ENCODE results near the gene FBXL7.

FBXL7 gene

DNA sequence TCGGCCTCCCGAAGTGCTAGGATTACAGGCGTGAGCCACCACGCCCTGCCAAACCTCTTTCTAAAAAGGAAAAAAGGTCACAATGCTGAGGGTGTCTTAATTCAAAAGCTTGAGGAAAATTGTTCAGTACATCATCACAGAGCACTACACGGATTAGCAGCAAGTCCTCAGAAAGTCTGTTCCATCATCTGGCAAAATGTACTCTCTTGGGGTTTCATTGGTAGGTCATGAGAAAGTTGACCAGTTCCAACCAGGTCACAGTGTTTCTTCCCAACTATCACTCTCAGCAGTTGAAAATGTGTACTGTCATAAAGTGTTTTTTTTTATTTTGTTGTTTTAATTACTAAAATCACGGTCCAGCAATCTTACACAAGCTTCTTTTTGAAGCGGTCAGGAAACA is 299.6 kb downstream of the FBXL7 start:
- Histone ChIP-seq H3K9me3 (ENCODE audit: insufficient read depth, low read depth, low read length) (no peaks in the 10 kb centered on the region; the same call in 1 of the 2 replicates), H3K27me3 (ENCODE audit: insufficient read depth, low read length, poor library complexity, severe bottlenecking) (no peaks in the 10 kb centered on the region), H3K4me1 (ENCODE audit: insufficient read depth, low read length, poor library complexity, severe bottlenecking) (no peaks in the 10 kb centered on the region), H3K9ac (ENCODE audit: low read depth, low read length, poor library complexity, severe bottlenecking) (no peak overlapping the region), H3F3A (ENCODE audit: low read depth) (no peaks in the 10 kb centered on the region), H2AFZ (ENCODE audit: low read length) (no peak overlapping the region), H3K9me2 (replicated peaks; ENCODE audit: low read depth, low read length) (no peaks in the 10 kb centered on the region), H3K36me3 (ENCODE audit: insufficient read depth, low read length) (no peaks in the 10 kb centered on the region), H3K79me2 (ENCODE audit: insufficient read depth, low read length) (no peaks in the 10 kb centered on the region), H4K20me1 (ENCODE audit: insufficient read depth, low read length, poor library complexity, severe bottlenecking) (no peaks in the 10 kb centered on the region), H3K4me2 (ENCODE audit: low read depth, low read length, poor library complexity, severe bottlenecking) (no peak overlapping the region), H3K4me3 (ENCODE audit: low read length, poor library complexity, severe bottlenecking) (no peak overlapping the region)
- TF ChIP-seq EZH2phosphoT487 (IDR thresholded peaks at IDR 0.05; ENCODE audit: borderline replicate concordance) = no peak

DNA sequence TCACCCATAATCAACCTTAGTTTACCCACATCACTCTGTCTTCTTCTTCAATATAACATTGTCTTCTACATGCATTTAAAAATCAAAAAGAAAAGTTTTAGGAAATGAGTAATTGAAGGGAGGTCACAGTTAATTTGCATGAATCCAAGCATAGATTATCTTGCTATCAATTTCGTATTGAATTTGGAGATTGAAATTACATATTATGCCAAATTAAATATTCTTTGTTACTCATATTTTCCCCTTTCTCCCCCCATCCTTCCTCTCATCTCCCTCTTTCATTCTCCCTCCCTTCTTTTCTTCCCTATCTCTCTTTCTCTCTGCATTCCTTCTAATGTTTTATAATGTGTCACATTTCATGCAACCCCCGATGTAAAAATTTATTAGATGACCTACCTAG is 303.3 kb downstream of the FBXL7 start:
- Histone ChIP-seq H2AFZ (ENCODE audit: low read length) (no peak overlapping the region), H3K4me1 (ENCODE audit: insufficient read depth, low read length, poor library complexity, severe bottlenecking) (no peaks in the 10 kb centered on the region), H3K9me2 (replicated peaks; ENCODE audit: low read depth, low read length) (no peaks in the 10 kb centered on the region), H3K79me2 (ENCODE audit: insufficient read depth, low read length) (no peaks in the 10 kb centered on the region), H4K20me1 (ENCODE audit: insufficient read depth, low read length, poor library complexity, severe bottlenecking) (no peaks in the 10 kb centered on the region), H3K9me3 (ENCODE audit: insufficient read depth, low read depth, low read length) (no peaks in the 10 kb centered on the region; the same call in 1 of the 2 replicates), H3K4me2 (ENCODE audit: low read depth, low read length, poor library complexity, severe bottlenecking) (no peak overlapping the region), H3K9ac (ENCODE audit: low read depth, low read length, poor library complexity, severe bottlenecking) (no peak overlapping the region), H3K27me3 (ENCODE audit: insufficient read depth, low read length, poor library complexity, severe bottlenecking) (no peaks in the 10 kb centered on the region), H3K4me3 (ENCODE audit: low read length, poor library complexity, severe bottlenecking) (no peak overlapping the region), H3K36me3 (ENCODE audit: insufficient read depth, low read length) (no peaks in the 10 kb centered on the region), H3F3A (ENCODE audit: low read depth) (no peaks in the 10 kb centered on the region)
- no peak for TF ChIP-seq EZH2phosphoT487 (IDR thresholded peaks at IDR 0.05; ENCODE audit: borderline replicate concordance)
- TF ChIP-seq, protein P1, sequence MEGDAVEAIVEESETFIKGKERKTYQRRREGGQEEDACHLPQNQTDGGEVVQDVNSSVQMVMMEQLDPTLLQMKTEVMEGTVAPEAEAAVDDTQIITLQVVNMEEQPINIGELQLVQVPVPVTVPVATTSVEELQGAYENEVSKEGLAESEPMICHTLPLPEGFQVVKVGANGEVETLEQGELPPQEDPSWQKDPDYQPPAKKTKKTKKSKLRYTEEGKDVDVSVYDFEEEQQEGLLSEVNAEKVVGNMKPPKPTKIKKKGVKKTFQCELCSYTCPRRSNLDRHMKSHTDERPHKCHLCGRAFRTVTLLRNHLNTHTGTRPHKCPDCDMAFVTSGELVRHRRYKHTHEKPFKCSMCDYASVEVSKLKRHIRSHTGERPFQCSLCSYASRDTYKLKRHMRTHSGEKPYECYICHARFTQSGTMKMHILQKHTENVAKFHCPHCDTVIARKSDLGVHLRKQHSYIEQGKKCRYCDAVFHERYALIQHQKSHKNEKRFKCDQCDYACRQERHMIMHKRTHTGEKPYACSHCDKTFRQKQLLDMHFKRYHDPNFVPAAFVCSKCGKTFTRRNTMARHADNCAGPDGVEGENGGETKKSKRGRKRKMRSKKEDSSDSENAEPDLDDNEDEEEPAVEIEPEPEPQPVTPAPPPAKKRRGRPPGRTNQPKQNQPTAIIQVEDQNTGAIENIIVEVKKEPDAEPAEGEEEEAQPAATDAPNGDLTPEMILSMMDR (conservative IDR thresholded peaks at IDR 0.05; ENCODE audit: low read length) = no peak

DNA sequence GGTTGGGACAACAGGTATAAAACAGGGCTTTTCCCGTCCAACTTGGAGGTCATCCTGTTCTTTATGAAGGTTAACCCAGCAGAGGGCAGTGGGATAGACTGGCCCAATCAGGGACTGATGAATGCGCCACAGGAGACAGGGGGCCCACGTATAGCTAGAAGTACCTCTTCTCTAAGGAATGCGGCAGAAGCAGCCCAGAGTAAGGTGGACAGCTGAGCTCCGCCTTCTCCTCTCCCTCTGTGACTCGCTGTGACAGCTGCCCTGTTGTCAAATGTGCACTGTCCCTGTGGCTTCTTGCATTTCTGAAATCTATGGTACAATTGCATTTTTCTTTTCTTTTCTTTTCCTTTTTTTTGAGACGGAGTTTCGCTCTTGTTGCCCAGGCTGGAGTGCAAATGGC is 306.6 kb downstream of the FBXL7 start:
- no peaks in the 10 kb centered on the region for H3K27me3 ChIP-seq (ENCODE audit: insufficient read depth, low read length, poor library complexity, severe bottlenecking)
- no peak for TF ChIP-seq EZH2phosphoT487 (IDR thresholded peaks at IDR 0.05; ENCODE audit: borderline replicate concordance)
- TF ChIP-seq, protein P1 (conservative IDR thresholded peaks at IDR 0.05; ENCODE audit: low read length) = no peak
- no peaks in the 10 kb centered on the region for H3K9me2 ChIP-seq (replicated peaks; ENCODE audit: low read depth, low read length)
- H3K4me3 ChIP-seq (ENCODE audit: low read length, poor library complexity, severe bottlenecking) = no peak overlapping the region
- no peak overlapping the region for H2AFZ ChIP-seq (ENCODE audit: low read length)
- H3K9ac ChIP-seq (ENCODE audit: low read depth, low read length, poor library complexity, severe bottlenecking) = no peak overlapping the region
- no peak overlapping the region for H3K4me2 ChIP-seq (ENCODE audit: low read depth, low read length, poor library complexity, severe bottlenecking)
- H3K79me2 ChIP-seq (ENCODE audit: insufficient read depth, low read length) = no peaks in the 10 kb centered on the region
- no peaks in the 10 kb centered on the region for H3K4me1 ChIP-seq (ENCODE audit: insufficient read depth, low read length, poor library complexity, severe bottlenecking)
- no peaks in the 10 kb centered on the region for H3K36me3 ChIP-seq (ENCODE audit: insufficient read depth, low read length)
- H3F3A ChIP-seq (ENCODE audit: low read depth) = no peaks in the 10 kb centered on the region
- H4K20me1 ChIP-seq (ENCODE audit: insufficient read depth, low read length, poor library complexity, severe bottlenecking) = no peaks in the 10 kb centered on the region
- H3K9me3 ChIP-seq (ENCODE audit: insufficient read depth, low read depth, low read length) = no peaks in the 10 kb centered on the region; the same call in 1 of the 2 replicates

DNA sequence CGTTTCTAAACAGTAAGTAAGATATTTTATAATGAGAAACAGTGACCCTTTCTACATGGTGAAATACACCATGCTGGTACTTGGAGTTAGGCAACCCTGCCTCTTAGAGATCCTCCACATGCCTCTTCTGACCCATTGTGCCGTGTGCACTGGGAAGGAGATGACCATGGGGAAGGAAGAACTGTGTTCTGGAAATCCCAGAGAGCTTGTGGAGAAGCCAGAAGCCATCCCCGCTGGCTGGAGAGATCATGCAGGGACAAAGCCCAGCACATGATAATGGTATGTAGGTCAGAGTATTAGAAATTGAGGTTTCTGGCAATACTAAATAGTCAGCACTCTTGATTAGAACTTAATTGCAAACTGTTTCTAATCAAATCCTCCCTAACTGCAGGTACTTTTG is 307.3 kb downstream of the FBXL7 start:
- Histone ChIP-seq H3K79me2 (ENCODE audit: insufficient read depth, low read length) (no peaks in the 10 kb centered on the region), H3F3A (ENCODE audit: low read depth) (no peaks in the 10 kb centered on the region), H3K4me2 (ENCODE audit: low read depth, low read length, poor library complexity, severe bottlenecking) (no peak overlapping the region), H3K9me2 (replicated peaks; ENCODE audit: low read depth, low read length) (no peaks in the 10 kb centered on the region), H3K36me3 (ENCODE audit: insufficient read depth, low read length) (no peaks in the 10 kb centered on the region), H3K4me3 (ENCODE audit: low read length, poor library complexity, severe bottlenecking) (no peak overlapping the region), H3K4me1 (ENCODE audit: insufficient read depth, low read length, poor library complexity, severe bottlenecking) (no peaks in the 10 kb centered on the region), H2AFZ (ENCODE audit: low read length) (no peak overlapping the region), H3K9ac (ENCODE audit: low read depth, low read length, poor library complexity, severe bottlenecking) (no peak overlapping the region), H4K20me1 (ENCODE audit: insufficient read depth, low read length, poor library complexity, severe bottlenecking) (no peaks in the 10 kb centered on the region), H3K9me3 (ENCODE audit: insufficient read depth, low read depth, low read length) (no peaks in the 10 kb centered on the region; the same call in 1 of the 2 replicates), H3K27me3 (ENCODE audit: insufficient read depth, low read length, poor library complexity, severe bottlenecking) (no peaks in the 10 kb centered on the region)
- no peak for TF ChIP-seq EZH2phosphoT487 (IDR thresholded peaks at IDR 0.05; ENCODE audit: borderline replicate concordance)
- TF ChIP-seq, protein P1 (conservative IDR thresholded peaks at IDR 0.05; ENCODE audit: low read length) = no peak
